ENCODE results near the gene HJURP.

DNA sequence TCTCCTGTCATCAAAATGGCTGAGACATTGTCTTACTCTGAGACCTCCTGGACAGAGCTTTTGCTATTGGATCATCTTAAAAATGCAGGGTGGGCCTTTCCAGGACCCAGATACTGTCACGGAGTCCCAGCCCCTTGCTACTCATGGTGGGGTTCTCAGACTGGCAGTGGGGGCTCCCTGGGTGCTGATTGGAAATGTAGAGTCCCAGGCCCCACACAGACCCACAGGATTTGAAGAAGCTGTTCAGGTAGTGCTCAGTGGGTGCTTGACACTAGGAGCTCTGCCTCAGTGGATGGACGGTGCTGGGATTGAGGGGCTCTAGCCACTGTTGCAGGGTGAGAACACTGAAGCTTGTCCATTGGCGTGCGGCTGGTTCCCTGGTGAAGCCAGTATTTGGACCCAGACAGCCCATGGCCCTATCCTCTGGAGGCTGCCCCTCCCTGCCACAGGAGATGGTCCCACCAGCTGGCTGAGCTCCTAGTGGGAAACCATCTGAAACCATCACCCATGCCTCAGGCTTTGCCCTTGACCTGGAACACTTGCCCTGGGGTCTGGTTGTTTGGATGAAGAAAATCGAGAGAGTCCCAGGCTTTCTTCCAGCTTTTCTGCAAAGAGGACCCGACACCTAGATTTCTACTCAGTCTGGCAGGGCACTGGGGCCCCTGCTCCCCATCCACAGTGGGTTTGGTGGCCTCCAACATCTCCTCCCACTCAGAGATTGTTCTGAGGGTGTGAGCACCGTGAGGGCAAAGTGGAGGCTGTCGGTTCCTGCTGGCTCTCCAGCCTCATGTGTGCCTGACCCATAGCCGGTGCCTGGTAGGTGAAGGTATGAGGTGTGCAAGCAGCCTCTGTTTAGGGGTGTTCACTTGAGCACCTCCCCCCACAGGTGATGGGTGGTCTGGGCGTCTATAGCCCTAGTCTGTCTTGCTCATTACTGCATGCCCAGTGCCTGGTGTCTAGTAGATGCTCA lies 46.1 kb downstream of the HJURP start:
- TF ChIP-seq, protein P1, sequence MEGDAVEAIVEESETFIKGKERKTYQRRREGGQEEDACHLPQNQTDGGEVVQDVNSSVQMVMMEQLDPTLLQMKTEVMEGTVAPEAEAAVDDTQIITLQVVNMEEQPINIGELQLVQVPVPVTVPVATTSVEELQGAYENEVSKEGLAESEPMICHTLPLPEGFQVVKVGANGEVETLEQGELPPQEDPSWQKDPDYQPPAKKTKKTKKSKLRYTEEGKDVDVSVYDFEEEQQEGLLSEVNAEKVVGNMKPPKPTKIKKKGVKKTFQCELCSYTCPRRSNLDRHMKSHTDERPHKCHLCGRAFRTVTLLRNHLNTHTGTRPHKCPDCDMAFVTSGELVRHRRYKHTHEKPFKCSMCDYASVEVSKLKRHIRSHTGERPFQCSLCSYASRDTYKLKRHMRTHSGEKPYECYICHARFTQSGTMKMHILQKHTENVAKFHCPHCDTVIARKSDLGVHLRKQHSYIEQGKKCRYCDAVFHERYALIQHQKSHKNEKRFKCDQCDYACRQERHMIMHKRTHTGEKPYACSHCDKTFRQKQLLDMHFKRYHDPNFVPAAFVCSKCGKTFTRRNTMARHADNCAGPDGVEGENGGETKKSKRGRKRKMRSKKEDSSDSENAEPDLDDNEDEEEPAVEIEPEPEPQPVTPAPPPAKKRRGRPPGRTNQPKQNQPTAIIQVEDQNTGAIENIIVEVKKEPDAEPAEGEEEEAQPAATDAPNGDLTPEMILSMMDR (IDR thresholded peaks at IDR 0.05) = no peak
- no peak for TF ChIP-seq POLR2A (IDR thresholded peaks at IDR 0.05; ENCODE audit: low read depth)
- no peak for TF ChIP-seq POLR2AphosphoS5 (IDR thresholded peaks at IDR 0.05)
- no peak for TF ChIP-seq EP300 (IDR thresholded peaks at IDR 0.05)

All from esophagus muscularis mucosa (tissue), 4 donors.